K562 (cell line): ENCODE results near the gene PLCE1. TPM values are rescaled to one million over a fixed set of nuclear protein-coding genes. Genes with fewer than 3 reads are reported as not detected.

Experiments
- ATAC-seq: fragments of 200-7000 bp; cut with Tn5 transposase; 3 replicates; pipeline ENCODE4 v1.9.1; 2020; ENCODE audit warnings: moderate library complexity
- BruUV-seq: library from RNA; stranded (reverse); fragments of 400-500 nt; replicated peaks from 2 replicates; lab custom pipeline; 2021; lab: Mats Ljungman, UMichigan
- CTCF ChIA-PET: fragments of 300-600 bp; formaldehyde crosslinking; extraction: SDS; loops from one replicate; lab custom pipeline; 2021; ENCODE audit warnings: low intra/inter-chr PET ratio; lab: Yijun Ruan, JAX
- POLR2A ChIA-PET: fragments of 300-600, 350-650 bp; sonication (Branson Sonifier 250); formaldehyde crosslinking; extraction: SDS; loops from one replicate; lab custom pipeline; 2021; ENCODE audit warnings: antibody characterized with exemption, inconsistent platforms; lab: Yijun Ruan, JAX
- DNase-seq, 4 experiments: peaks; one replicate each; pipeline versions ENCODE4 v3.0.0 to v3.0.0-alpha.2; 2011 to 2018; ENCODE audit warnings: low spot score in 3 of 4, mixed read lengths in 3 of 4; ENCODE audit errors: extremely low read depth in 1 of 4
- FAIRE-seq: peaks from 2 replicates; lab custom pipeline; 2011; peaks lifted over from hg19 to GRCh38; lab: Jason Lieb, UNC
- H2AFZ ChIP-seq: 2 replicates; pipeline ENCODE4 v1.6.0; 2011; ENCODE audit warnings: low read depth, low read length, control low read depth, inconsistent platforms
- H3K27ac ChIP-seq: fragments of 200-600 bp; 3 replicates; pipeline ENCODE4 v1.8.0; 2011; ENCODE audit warnings: low read depth, mild to moderate bottlenecking, control low read depth, inconsistent platforms, low read length, moderate library complexity, mixed read lengths; ENCODE audit errors: extremely low read depth
- H3K27me3 ChIP-seq, 2 experiments: fragments of 300-600 bp in 1 of 2; 2 replicates in 1 of 2; 3 replicates in 1 of 2; pipeline versions ENCODE4 v1.6.0 to v1.8.0; 2011; ENCODE audit warnings: inconsistent platforms in 2 of 2, low read length in 2 of 2, mild to moderate bottlenecking in 1 of 2, mixed read lengths in 1 of 2, moderate library complexity in 1 of 2; ENCODE audit not compliant: control insufficient read depth in 2 of 2, insufficient read depth in 2 of 2
- H3K36me3 ChIP-seq: fragments of 300-600 bp; 3 replicates; pipeline ENCODE4 v1.8.0; 2011; ENCODE audit warnings: mild to moderate bottlenecking, low read length, inconsistent platforms; ENCODE audit not compliant: control insufficient read depth, insufficient read depth
- H3K4me1 ChIP-seq, 2 experiments: fragments of 200-600 bp in 1 of 2; replicated peaks in 1 of 2; 2 replicates in 1 of 2; 3 replicates in 1 of 2; pipeline versions ENCODE4 v1.5.1 to v1.8.0; 2011; ENCODE audit warnings: inconsistent platforms in 2 of 2, low read length in 2 of 2, mild to moderate bottlenecking in 1 of 2, mixed read lengths in 1 of 2, moderate library complexity in 1 of 2; ENCODE audit not compliant: control insufficient read depth in 2 of 2, insufficient read depth in 2 of 2
- H3K4me2 ChIP-seq: 2 replicates; pipeline ENCODE4 v1.6.1; 2011; ENCODE audit warnings: low read length, control low read depth, inconsistent platforms, mixed read lengths; ENCODE audit not compliant: insufficient read depth
- H3K4me3 ChIP-seq: fragments of 200-600 bp; sonication (generic), shearing (Covaris generic); 2 replicates; pipeline ENCODE4 v1.5.1; 2016; ENCODE audit warnings: control low read depth, inconsistent platforms
- H3K79me2 ChIP-seq: fragments of 200-600 bp; 3 replicates; pipeline ENCODE4 v1.8.0; 2011; ENCODE audit warnings: low read length, inconsistent platforms; ENCODE audit not compliant: control insufficient read depth, insufficient read depth
- H3K9ac ChIP-seq, 2 experiments: 2 replicates each; pipeline versions ENCODE4 v1.6.0 to v1.6.1; 2011; ENCODE audit warnings: low read depth in 2 of 2, low read length in 2 of 2, control low read depth in 1 of 2, inconsistent platforms in 1 of 2, mild to moderate bottlenecking in 1 of 2, mixed read lengths in 1 of 2; ENCODE audit not compliant: insufficient read depth in 1 of 2
- H3K9me1 ChIP-seq: one replicate; pipeline ENCODE4 v1.6.0; 2011; ENCODE audit warnings: inconsistent platforms, mild to moderate bottlenecking, low read length, moderate library complexity; ENCODE audit not compliant: control insufficient read depth, insufficient read depth
- H3K9me3 ChIP-seq: replicated peaks from 2 replicates; pipeline ENCODE4 v1.5.1; 2011; ENCODE audit warnings: low read depth, low read length, inconsistent platforms; ENCODE audit not compliant: control insufficient read depth, insufficient read depth
- H4K20me1 ChIP-seq: replicated peaks from 2 replicates; pipeline ENCODE4 v1.6.1; 2011; ENCODE audit warnings: low read length, inconsistent platforms, mixed read lengths; ENCODE audit not compliant: control insufficient read depth, insufficient read depth
- CREBBP ChIP-seq: IDR thresholded peaks from one replicate; pipeline ENCODE4 v1.6.1; 2012; ENCODE audit warnings: low read depth, mild to moderate bottlenecking, control low read depth, inconsistent platforms, low read length
- FOXP1 ChIP-seq: sonication (generic); formaldehyde crosslinking; IDR thresholded peaks from 2 replicates; pipeline ENCODE4 v1.8.0; 2022; ENCODE audit warnings: mild to moderate bottlenecking, missing genetic modification reagents
- HDAC3 ChIP-seq: fragments of 450-650 bp; IDR thresholded peaks from 2 replicates; pipeline ENCODE4 v1.6.1; 2018; ENCODE audit warnings: borderline replicate concordance, mild to moderate bottlenecking, moderate library complexity; ENCODE audit not compliant: partially characterized antibody
- JUN ChIP-seq, 2 experiments: sonication (generic) in 1 of 2; formaldehyde crosslinking in 1 of 2; IDR thresholded peaks; 2 replicates each; pipeline versions ENCODE4 v1.6.1 to v1.8.0; 2012 to 2022; ENCODE audit warnings: borderline replicate concordance in 2 of 2, mild to moderate bottlenecking in 2 of 2, improper control_type of control experiment in 1 of 2, low read depth in 1 of 2, low read length in 1 of 2, missing genetic modification reagents in 1 of 2
- MLX ChIP-seq, 2 experiments: fragments of 450-650 bp in 1 of 2; sonication (generic) in 1 of 2; formaldehyde crosslinking; conservative IDR thresholded peaks; 2 replicates each; pipeline versions ENCODE4 v1.4.0 to v1.8.1; 2020 to 2022; ENCODE audit warnings: mild to moderate bottlenecking in 1 of 2, missing genetic modification reagents in 1 of 2
- PHB ChIP-seq: fragments of 250-450 bp; sonication (Bioruptor Pico); IDR thresholded peaks from 2 replicates; pipeline ENCODE4 v1.5.0; 2021
- ZNF197 ChIP-seq: fragments of 200-800 bp; sonication (Bioruptor generic); IDR thresholded peaks from 2 replicates; pipeline ENCODE4 v1.6.1; 2016; ENCODE audit warnings: low read depth, missing genetic modification characterization, missing compliant biosample characterization
- ZNF507 ChIP-seq: conservative IDR thresholded peaks from 2 replicates; pipeline ENCODE4 v1.6.1; 2017; ENCODE audit warnings: missing genetic modification characterization, missing compliant biosample characterization
- WGBS: fragments of 100-300 bp; shearing (Covaris generic); methylation state at CpG from one replicate; pipeline ENCODE4 v1.1.6; 2016; ENCODE audit warnings: low coverage, mixed read lengths; ENCODE audit not compliant: insufficient coverage; ENCODE audit errors: missing lambda C conversion rate; 5-methylcytosine and 5-hydroxymethylcytosine counted together
- in situ Hi-C: fragments of 300-500 bp; cut with MboI; formaldehyde crosslinking; loops from 4 replicates; pipeline ENCODE4 v1.15.0; 2018; ENCODE audit warnings: inconsistent platforms, mixed read lengths
- intact Hi-C: fragments of 100-400 bp; cut with micrococcal nuclease; formaldehyde crosslinking; loops from 2 replicates; pipeline ENCODE4 v1.14.2; 2022
- polyA plus RNA-seq, 8 experiments: library from polyadenylated mRNA; depleted of rRNA in 4 of 8; stranded (reverse) in 5 of 8; unstranded in 3 of 8; fragments of >200 nt; fragmentation: Nextera tagmentation in 2 of 8; fragmentation: Illumina TruSeq in 1 of 8; extraction: Ambion mirVana in 2 of 8; extraction: Trizol in 1 of 8; gene quantifications; 2 replicates each; pipeline versions ENCODE4 v1.2.1 to v1.2.3, GENCODE V29; 2011 to 2014; ENCODE audit warnings: inconsistent platforms in 1 of 8, missing spikeins in 1 of 8
- total RNA-seq, 7 experiments: library from RNA; depleted of rRNA in 6 of 7; stranded (reverse); fragments of >200 nt in 6 of 7; fragmentation: Illumina TruSeq in 2 of 7; extraction: Trizol in 2 of 7; gene quantifications; 2 replicates each; pipeline versions ENCODE4 v1.2.1 to v1.2.3, GENCODE V29; 2011 to 2021; ENCODE audit warnings: low replicate concordance in 1 of 7
- TF ChIP-seq, protein P1 (sequence below): sonication (generic); formaldehyde crosslinking; IDR thresholded peaks from 2 replicates; pipeline ENCODE4 v1.8.0; 2022; ENCODE audit warnings: missing genetic modification reagents, mild to moderate bottlenecking, moderate library complexity, borderline replicate concordance
- TF ChIP-seq, protein P2 (sequence below): fragments of 200-400 bp; formaldehyde crosslinking; IDR thresholded peaks from 2 replicates; pipeline ENCODE4 v1.6.1; 2017; ENCODE audit warnings: mild to moderate bottlenecking, low read depth, low read length, moderate library complexity
- TF ChIP-seq, protein P3 (sequence below): fragments of 450-650 bp; IDR thresholded peaks from 2 replicates; pipeline ENCODE4 v1.6.1; 2018; ENCODE audit not compliant: partially characterized antibody

PLCE1 gene
- total and polyA plus RNA-seq, 9 of the 15 experiments (the other 6 are each of a cell fraction or from before 2014, with no cell fraction given): under 0.01 to 0.52 (median 0.13) TPM; not detected in 5

DNA sequence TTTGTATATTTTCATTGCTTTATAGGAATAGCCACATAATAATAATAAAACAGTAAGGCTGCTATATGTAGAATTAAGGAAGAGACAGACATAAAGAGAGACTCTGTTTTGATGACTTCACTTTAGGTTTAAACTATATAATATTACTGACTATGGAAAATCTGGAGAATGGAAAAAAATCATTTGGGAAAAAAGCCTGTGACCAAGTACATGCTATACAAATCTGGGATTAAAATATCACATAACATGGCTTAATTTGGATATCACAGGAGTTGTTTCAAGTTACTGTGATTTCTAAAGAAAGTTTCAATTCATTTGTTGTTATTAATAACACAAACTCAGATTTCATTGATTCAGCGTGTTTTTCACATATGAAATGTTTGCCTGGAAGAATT lies 7.7 kb downstream of the PLCE1 start:
- ChIA-PET POLR2A (no interaction called here), CTCF (no interaction called here)
- BruUV-seq: no TSS peak
- DNase-seq: no peak
- 0% methylated on average over 1 of the region's 1 CpG for WGBS
- no peaks in the 10 kb centered on the region for H3K36me3 ChIP-seq
- no peaks in the 10 kb centered on the region for H3K9me3 ChIP-seq
- FAIRE-seq: no peak
- in situ Hi-C loops (no loop called here), intact Hi-C loops (no loop called here)
- no peaks in the 10 kb centered on the region for H3K79me2 ChIP-seq
- H3K4me1 ChIP-seq: no peaks in the 10 kb centered on the region
- no peak overlapping the region for H3K9ac ChIP-seq
- H3K4me3 ChIP-seq: no peak overlapping the region
- ATAC-seq: no peak
- peaks cover 0 to 5% of the 10 kb centered on the region in 2 experiments; a peak in 2 of 5 replicates for H3K27me3 ChIP-seq
- TF ChIP-seq CREBBP (no peak), HDAC3 (no peak), JUN (IDR thresholded peaks at IDR 0.05; ENCODE audit: borderline replicate concordance, low read depth, low read length) (no peak), JUN (CRISPR knock-in tag; IDR thresholded peaks at IDR 0.05; ENCODE audit: borderline replicate concordance) (no peak), ZNF507 (tag) (no peak), ZNF197 (CRISPR knock-in tag) (no peak), FOXP1 (CRISPR knock-in tag) (no peak), PHB (CRISPR knock-in tag) (no peak), MLX (CRISPR knock-in tag; conservative IDR thresholded peaks at IDR 0.05) (no peak)
- TF ChIP-seq, protein P1, sequence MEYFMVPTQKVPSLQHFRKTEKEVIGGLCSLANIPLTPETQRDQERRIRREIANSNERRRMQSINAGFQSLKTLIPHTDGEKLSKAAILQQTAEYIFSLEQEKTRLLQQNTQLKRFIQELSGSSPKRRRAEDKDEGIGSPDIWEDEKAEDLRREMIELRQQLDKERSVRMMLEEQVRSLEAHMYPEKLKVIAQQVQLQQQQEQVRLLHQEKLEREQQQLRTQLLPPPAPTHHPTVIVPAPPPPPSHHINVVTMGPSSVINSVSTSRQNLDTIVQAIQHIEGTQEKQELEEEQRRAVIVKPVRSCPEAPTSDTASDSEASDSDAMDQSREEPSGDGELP (CRISPR knock-in tag): no peak
- TF ChIP-seq, protein P2, sequence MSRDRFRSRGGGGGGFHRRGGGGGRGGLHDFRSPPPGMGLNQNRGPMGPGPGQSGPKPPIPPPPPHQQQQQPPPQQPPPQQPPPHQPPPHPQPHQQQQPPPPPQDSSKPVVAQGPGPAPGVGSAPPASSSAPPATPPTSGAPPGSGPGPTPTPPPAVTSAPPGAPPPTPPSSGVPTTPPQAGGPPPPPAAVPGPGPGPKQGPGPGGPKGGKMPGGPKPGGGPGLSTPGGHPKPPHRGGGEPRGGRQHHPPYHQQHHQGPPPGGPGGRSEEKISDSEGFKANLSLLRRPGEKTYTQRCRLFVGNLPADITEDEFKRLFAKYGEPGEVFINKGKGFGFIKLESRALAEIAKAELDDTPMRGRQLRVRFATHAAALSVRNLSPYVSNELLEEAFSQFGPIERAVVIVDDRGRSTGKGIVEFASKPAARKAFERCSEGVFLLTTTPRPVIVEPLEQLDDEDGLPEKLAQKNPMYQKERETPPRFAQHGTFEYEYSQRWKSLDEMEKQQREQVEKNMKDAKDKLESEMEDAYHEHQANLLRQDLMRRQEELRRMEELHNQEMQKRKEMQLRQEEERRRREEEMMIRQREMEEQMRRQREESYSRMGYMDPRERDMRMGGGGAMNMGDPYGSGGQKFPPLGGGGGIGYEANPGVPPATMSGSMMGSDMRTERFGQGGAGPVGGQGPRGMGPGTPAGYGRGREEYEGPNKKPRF: no peak
- TF ChIP-seq, protein P3, sequence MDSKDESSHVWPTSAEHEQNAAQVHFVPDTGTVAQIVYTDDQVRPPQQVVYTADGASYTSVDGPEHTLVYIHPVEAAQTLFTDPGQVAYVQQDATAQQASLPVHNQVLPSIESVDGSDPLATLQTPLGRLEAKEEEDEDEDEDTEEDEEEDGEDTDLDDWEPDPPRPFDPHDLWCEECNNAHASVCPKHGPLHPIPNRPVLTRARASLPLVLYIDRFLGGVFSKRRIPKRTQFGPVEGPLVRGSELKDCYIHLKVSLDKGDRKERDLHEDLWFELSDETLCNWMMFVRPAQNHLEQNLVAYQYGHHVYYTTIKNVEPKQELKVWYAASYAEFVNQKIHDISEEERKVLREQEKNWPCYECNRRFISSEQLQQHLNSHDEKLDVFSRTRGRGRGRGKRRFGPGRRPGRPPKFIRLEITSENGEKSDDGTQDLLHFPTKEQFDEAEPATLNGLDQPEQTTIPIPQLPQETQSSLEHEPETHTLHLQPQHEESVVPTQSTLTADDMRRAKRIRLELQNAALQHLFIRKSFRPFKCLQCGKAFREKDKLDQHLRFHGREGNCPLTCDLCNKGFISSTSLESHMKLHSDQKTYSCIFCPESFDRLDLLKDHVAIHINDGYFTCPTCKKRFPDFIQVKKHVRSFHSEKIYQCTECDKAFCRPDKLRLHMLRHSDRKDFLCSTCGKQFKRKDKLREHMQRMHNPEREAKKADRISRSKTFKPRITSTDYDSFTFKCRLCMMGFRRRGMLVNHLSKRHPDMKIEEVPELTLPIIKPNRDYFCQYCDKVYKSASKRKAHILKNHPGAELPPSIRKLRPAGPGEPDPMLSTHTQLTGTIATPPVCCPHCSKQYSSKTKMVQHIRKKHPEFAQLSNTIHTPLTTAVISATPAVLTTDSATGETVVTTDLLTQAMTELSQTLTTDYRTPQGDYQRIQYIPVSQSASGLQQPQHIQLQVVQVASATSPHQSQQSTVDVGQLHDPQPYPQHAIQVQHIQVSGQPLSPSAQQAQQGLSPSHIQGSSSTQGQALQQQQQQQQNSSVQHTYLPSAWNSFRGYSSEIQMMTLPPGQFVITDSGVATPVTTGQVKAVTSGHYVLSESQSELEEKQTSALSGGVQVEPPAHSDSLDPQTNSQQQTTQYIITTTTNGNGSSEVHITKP: no peak
- H3K9me1 ChIP-seq: no peaks in the 10 kb centered on the region
- no peaks in the 10 kb centered on the region for H4K20me1 ChIP-seq
- no peak overlapping the region for H3K27ac ChIP-seq
- H2AFZ ChIP-seq: no peak overlapping the region
- H3K4me2 ChIP-seq: no peak overlapping the region
